ENCODE data around the gene ADGRL3.

Gene ADGRL3

GRCh38 chr4:62004881-62005280 is 804.8 kb downstream of the ADGRL3 start:
- no peak for ATAC-seq
- no peak for TF ChIP-seq ZFP30 (CRISPR knock-in tag; IDR thresholded peaks at IDR 0.05)
- TF ChIP-seq RARB (CRISPR knock-in tag; IDR thresholded peaks at IDR 0.05), result no peak
- no peak for TF ChIP-seq ARNTL (CRISPR knock-in tag; IDR thresholded peaks at IDR 0.05; ENCODE audit: borderline replicate concordance, low read depth)
- no peak for TF ChIP-seq CSRNP3 (CRISPR knock-in tag; IDR thresholded peaks at IDR 0.05)
- TF ChIP-seq ISL1 (CRISPR knock-in tag; IDR thresholded peaks at IDR 0.05), result no peak
- TF ChIP-seq ESRRG (CRISPR knock-in tag; IDR thresholded peaks at IDR 0.05), result no peak
- TF ChIP-seq TCF4 (CRISPR knock-in tag; IDR thresholded peaks at IDR 0.05; ENCODE audit: borderline replicate concordance), result no peak
- no peak for TF ChIP-seq ZNF565 (CRISPR knock-in tag; conservative IDR thresholded peaks at IDR 0.05; ENCODE audit: low read depth)
- TF ChIP-seq CSDC2 (CRISPR knock-in tag; IDR thresholded peaks at IDR 0.05), result no peak

- TF ChIP-seq ZNF70 (CRISPR knock-in tag; IDR thresholded peaks at IDR 0.05) (no peak), ISL1 (CRISPR knock-in tag; IDR thresholded peaks at IDR 0.05) (no peak), CSRNP3 (CRISPR knock-in tag; IDR thresholded peaks at IDR 0.05) (no peak), TCF4 (CRISPR knock-in tag; IDR thresholded peaks at IDR 0.05; ENCODE audit: borderline replicate concordance) (no peak), RARB (CRISPR knock-in tag; IDR thresholded peaks at IDR 0.05) (no peak), BACH2 (CRISPR knock-in tag; IDR thresholded peaks at IDR 0.05; ENCODE audit: borderline replicate concordance) (no peak), PPARA (CRISPR knock-in tag; IDR thresholded peaks at IDR 0.05; ENCODE audit: borderline replicate concordance) (no peak), SNAI2 (CRISPR knock-in tag; IDR thresholded peaks at IDR 0.05) (no peak), OSR1 (CRISPR knock-in tag; IDR thresholded peaks at IDR 0.05) (no peak), ZNF8 (CRISPR knock-in tag; IDR thresholded peaks at IDR 0.05) (no peak), POU6F1 (CRISPR knock-in tag; IDR thresholded peaks at IDR 0.05; ENCODE audit: borderline replicate concordance, low read depth) (no peak)
- no peak for ATAC-seq
Measured at GRCh38 chr4:62006108-62006507, 806.0 kb downstream of the ADGRL3 start.

GRCh38 chr4:62015043-62015739 is 815.1 kb downstream of the ADGRL3 start:
- no peak for TF ChIP-seq SNAI2 (CRISPR knock-in tag; IDR thresholded peaks at IDR 0.05)
- peak; percentile 81; the same call in 1 of the 2 replicates for TF ChIP-seq ISL1 (CRISPR knock-in tag; IDR thresholded peaks at IDR 0.05)
- ATAC-seq, result peak; percentile 67

GRCh38 chr4:62018537-62018936 is 818.4 kb downstream of the ADGRL3 start:
- ATAC-seq, result no peak
- TF ChIP-seq BACH2 (CRISPR knock-in tag; IDR thresholded peaks at IDR 0.05; ENCODE audit: borderline replicate concordance), result no peak
- no peak for TF ChIP-seq CSRNP3 (CRISPR knock-in tag; IDR thresholded peaks at IDR 0.05)
- TF ChIP-seq ESRRG (CRISPR knock-in tag; IDR thresholded peaks at IDR 0.05), result no peak
- no peak for TF ChIP-seq ZFP30 (CRISPR knock-in tag; IDR thresholded peaks at IDR 0.05)
- TF ChIP-seq POU6F1 (CRISPR knock-in tag; IDR thresholded peaks at IDR 0.05; ENCODE audit: borderline replicate concordance, low read depth), result no peak
- TF ChIP-seq GLIS3 (CRISPR knock-in tag; IDR thresholded peaks at IDR 0.05), result no peak

- no peak for TF ChIP-seq TOX (CRISPR knock-in tag; IDR thresholded peaks at IDR 0.05; ENCODE audit: borderline replicate concordance)
- ATAC-seq, result no peak
Measured at GRCh38 chr4:62023633-62024032, 823.5 kb downstream of the ADGRL3 start.
